ENCODE results near the gene UBE2J2.

DNA sequence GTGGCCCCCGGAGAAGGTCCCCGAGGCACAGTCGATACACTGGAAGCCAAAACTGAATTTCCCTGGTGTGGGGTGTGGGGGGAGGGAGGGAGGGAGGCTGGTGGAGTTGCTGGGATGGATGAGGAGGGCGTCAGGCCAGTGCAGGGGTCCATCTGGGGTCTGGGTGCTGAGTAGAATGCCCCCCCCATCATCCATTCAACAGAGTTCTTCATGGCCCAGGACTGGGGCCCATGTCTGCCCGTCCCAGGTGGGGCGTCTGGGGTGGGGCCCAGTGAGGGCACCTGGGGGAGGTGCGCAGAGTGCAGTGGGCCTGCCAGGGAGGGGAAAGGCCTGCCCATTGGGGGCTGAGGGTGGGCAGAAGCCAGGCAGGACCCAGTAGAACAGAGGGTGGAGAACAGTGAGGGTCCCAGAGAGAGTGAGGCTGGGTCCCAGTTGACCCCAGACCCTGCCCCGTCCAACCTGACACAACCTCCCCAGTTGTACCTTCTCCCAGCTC is 69.2 kb downstream of the UBE2J2 start:
- TF ChIP-seq, protein P1, sequence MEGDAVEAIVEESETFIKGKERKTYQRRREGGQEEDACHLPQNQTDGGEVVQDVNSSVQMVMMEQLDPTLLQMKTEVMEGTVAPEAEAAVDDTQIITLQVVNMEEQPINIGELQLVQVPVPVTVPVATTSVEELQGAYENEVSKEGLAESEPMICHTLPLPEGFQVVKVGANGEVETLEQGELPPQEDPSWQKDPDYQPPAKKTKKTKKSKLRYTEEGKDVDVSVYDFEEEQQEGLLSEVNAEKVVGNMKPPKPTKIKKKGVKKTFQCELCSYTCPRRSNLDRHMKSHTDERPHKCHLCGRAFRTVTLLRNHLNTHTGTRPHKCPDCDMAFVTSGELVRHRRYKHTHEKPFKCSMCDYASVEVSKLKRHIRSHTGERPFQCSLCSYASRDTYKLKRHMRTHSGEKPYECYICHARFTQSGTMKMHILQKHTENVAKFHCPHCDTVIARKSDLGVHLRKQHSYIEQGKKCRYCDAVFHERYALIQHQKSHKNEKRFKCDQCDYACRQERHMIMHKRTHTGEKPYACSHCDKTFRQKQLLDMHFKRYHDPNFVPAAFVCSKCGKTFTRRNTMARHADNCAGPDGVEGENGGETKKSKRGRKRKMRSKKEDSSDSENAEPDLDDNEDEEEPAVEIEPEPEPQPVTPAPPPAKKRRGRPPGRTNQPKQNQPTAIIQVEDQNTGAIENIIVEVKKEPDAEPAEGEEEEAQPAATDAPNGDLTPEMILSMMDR (IDR thresholded peaks at IDR 0.05), result no peak
- TF ChIP-seq POLR2A (IDR thresholded peaks at IDR 0.05), result no peak
